Measurements from ENCODE around the gene APOM.
A peak's percentile ranks its signal among the peaks of the same experiment; 100 is the strongest.

The APOM gene

DNA sequence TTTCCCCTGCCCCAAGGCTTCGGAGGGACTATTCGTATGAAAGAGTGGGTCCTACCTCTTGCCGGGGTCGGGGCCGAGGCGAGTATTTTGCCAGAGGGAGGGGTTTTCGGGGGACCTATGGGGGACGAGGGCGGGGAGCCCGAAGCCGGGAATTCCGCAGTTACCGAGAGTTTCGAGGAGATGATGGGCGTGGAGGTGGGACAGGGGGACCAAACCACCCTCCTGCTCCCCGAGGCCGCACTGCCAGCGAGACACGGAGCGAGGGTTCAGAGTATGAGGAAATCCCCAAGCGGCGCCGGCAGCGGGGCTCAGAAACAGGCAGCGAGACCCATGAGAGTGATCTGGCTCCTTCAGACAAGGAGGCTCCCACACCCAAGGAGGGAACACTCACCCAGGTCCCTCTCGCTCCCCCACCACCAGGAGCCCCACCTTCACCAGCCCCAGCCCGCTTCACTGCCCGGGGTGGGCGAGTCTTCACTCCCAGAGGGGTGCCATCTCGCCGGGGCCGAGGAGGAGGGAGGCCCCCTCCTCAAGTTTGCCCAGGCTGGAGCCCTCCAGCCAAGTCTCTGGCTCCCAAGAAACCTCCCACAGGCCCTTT lies 23.9 kb upstream of the APOM start:
- DNase-seq, result no peak

GRCh38 chr6:31632279-31632946 lies 23.3 kb upstream of the APOM start:
- DNase-seq, result no peak

GRCh38 chr6:31633447-31633846 lies 22.2 kb upstream of the APOM start:
- no peak for DNase-seq

DNA sequence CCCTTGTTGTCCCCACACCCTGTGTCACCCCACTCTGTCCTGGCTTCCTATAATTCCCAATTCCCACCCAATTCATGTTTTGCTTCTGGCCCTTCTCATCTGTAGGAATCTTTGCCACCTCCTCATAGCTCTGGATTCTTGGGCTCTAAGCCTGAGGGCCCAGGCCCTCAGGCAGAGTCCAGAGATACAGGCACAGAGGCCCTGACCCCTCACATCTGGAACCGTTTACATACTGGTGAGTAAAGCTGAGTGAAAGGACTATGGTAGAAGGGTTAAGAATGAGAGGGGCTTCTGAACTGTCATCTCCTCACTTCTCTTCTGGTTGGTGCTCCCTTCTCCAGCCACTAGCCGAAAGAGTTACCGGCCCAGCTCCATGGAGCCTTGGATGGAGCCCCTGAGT lies 21.6 kb upstream of the APOM start:
- DNase-seq, result no peak

GRCh38 chr6:31634969-31635575 lies 20.6 kb upstream of the APOM start:
- DNase-seq, result no peak

GRCh38 chr6:31636698-31637596 lies 18.7 kb upstream of the APOM start:
- no peak for DNase-seq

- DNase-seq, result no peak
These were observed 16.7 kb upstream of the APOM start for GRCh38 chr6:31639043-31639442.

- no peak for DNase-seq
These were observed 16.2 kb upstream of the APOM start for GRCh38 chr6:31639449-31639861.

DNA sequence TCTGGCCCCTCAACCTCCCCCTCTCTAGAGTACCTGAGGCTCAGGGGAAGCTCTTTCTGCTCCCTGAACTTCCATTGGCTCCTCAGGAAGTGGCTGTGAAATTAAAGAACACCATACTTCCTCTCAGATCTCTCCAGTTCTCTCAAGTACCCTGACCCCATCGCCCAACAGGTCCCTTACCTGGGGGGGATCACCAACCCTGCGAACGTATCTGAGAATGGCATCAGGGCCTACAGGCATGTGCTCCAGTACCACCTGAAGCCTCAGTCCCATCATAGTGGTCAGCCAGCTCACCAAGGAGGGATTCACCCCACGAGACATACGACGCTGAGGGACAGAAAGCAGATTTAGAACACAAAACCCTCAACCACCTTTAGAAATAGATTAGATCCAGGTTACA lies 15.1 kb upstream of the APOM start:
- no peak for DNase-seq

DNA sequence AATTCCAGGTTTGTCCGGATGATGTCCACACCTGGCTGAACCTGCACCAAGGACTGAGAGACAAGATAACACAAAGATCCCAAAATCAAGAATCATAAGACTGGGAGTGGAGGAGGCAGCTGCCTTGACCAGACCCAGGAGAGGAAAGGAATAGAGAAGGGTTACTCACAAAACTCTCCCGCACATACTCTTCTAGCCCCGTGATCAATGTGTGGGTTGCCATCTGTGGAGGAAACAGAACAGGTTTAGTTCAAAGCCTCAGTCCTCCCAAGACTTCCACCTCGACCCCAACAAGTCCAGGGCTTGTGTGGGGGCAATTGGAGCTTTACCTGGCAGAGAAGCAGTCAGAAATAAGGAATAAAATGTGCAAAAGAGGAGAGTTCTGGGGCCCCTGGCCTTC lies 14.3 kb upstream of the APOM start:
- no peak for DNase-seq

GRCh38 chr6:31642798-31643570 lies 12.7 kb upstream of the APOM start:
- no peak for DNase-seq

DNA sequence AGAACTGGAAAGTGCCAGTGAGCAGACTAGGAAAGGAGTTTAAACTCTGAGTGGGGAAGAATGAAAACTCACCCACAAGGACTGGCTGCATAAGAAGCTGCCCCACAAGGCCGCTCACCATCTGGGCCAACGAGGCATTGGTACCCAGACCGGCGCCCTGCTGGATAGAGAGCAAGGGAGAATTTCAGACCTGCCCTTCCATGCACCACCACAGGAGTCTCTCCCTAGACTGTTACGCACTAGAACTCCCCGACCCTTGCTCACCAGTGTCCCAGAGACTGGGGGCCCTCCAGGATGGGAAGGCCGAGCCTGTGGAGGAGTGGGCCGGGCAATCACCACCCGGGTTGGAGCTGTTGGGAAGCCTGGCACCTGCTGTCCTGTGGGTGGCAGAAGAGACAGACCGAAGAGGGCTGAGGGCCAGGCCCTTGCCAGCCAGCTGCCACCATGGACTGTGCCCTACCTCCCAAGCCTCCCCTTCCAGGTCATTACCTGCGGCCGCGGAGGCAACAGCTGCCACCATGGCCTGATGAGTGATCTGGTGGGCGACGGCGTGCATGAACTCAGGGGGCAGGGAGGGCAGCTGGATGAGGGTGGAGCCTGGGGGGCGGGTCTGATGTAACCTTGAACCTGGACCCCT lies 11.8 kb upstream of the APOM start:
- no peak for DNase-seq

GRCh38 chr6:31645325-31645724 lies 10.4 kb upstream of the APOM start:
- no peak for DNase-seq

DNA sequence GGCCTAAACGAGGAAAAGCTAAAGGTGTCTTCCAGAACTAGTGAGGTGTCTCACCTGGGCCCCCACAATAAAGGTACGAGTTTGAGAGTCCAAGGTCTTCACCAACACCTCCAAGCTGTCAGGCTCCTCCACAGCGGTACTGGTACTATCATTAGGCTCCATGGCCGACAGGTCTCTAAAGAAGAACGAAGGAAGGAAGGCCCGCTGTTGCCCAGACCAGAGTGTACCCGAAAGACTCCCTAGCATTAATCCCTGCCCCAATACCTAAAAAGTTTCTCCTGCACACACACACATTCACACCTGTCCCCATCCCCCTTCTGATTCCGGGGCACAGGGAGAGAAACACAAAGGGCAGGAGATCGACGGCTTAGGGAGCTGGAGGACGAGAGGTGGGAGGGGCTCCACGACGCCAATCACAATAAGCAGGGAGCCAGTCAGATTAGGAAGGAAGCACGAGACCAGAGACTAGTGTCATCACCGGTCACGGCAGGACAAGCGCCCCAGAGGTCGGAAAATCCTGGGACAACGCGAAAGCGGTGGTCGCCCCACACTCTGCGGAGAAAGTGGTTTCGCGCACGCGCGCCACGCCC lies 4.0 kb upstream of the APOM start:
- DNase-seq, result peak; percentile 66

DNA sequence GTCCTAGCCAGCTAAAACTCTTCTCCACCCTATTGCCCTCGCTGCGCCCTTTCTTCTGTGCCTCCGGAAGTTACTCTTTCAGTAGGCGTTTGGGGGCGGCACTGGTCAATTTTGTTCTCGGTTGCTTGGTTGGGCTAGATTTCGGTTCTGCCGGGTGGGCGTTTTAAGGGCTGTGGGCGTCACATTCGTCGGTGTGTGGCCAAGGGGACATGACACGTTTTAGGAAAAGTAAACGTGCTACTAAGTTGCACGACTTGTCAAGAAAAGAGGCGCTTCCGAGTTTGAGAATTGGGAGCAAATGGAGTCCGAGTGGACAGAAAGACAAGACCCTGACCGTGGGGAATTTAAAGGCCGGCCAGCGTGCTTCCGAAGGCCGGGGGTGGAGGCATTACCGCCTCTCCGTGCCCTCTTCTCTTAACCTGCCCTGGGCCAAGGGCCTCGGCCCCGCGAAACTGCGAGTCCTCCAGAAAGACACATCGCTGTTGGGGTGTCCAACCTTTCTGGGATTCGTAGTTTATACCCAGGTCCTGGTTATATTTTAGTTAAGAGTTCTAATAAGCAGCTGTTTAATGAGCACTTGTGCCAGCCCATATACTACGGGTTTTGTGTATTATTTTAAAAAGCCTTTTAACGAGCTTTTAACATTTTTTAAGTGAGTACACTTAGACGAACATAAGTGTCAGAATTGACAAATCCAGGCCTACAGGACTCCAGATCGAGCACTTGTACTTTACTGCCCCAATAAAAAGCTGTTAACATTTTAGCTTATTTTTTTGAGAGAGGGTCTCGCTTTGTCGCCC lies 2.6 kb upstream of the APOM start:
- DNase-seq, result peak; percentile 93

DNA sequence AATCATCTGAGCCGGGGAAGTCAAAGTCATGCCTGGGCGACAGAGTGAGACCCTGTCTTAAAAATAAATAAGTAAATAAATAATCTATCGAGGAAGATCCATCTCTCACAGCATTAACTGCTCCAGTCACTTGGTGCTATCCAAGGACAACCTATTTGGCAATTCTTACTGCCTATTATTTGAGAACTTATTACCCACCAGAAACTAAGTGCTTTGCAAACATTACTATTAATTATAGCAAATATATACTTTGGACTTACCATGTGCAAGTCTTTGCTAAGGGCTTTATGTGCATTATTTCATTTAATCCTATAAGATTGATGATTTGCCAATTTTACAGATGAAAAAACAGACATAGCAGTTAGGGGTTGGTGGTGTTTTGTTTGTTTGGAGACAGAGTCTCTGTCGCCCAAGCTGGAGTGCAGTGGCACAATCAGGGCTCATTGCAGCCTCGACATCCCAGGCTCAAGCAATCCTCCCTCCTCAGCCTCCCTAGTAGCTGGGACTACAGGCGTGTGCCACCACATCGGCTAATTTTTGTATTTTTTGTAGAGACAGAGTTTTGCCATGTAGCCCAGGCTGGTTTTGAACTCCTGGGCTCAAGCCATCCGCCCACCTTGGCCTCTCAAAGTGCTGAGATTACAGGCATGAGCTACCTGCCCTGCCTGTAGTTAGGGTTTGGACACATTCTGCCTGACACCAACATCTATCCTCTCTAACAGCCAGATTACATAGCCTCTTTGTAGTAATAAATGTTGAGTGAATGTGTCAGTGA lies 933 bp upstream of the APOM start:
- DNase-seq, result no peak

DNA sequence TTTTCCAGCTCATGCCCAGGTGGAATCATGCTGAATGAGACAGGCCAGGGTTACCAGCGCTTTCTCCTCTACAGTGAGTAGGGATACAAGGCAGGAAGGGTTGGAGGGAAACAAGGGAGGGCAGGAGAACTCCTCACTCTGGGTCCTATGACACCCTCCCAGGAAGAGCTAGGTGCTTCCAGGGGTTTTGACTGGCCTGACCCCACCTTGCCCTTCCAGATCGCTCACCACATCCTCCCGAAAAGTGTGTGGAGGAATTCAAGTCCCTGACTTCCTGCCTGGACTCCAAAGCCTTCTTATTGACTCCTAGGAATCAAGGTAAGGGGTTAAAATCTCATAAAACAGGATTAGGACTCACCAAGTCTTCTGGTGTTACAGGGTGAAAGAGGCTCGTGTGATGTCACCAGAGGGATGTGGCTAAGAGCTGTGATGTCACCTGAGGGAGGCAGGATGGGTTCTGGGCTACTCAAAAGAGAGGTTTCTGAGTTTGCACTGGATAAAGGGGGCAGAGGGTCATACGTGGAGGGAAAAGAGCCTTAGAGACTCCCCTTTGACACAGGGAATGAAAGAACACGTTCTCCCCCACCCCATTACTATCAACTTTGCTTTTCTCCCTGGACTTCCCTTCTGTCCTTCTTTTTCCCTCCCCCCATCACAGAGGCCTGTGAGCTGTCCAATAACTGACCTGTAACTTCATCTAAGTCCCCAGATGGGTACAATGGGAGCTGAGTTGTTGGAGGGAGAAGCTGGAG lies 1.9 kb downstream of the APOM start:
- no peak for DNase-seq

GRCh38 chr6:31658158-31658688 lies 2.5 kb downstream of the APOM start:
- DNase-seq, result no peak

All from RPMI8226 (cell line).